Measurements from ENCODE around the gene HIVEP3.

GRCh38 chr1:41724248-41724647 lies 194.5 kb downstream of the HIVEP3 start:
- TF ChIP-seq POLR2AphosphoS5 (IDR thresholded peaks at IDR 0.05; ENCODE audit: borderline replicate concordance, low read depth, low read length) (no peak), EZH2 (IDR thresholded peaks at IDR 0.05) (no peak)
